Neural cell (in vitro differentiated cells): Measurements from ENCODE around the gene TUBB4B. TPM values are rescaled to one million over a fixed set of nuclear protein-coding genes. Genes with fewer than 3 reads are reported as not detected.
A peak's percentile ranks its signal among the peaks of the same experiment; 100 is the strongest.

Experiments
- H2AFZ ChIP-seq: fragments of 200-600, 300-800 bp; sonication (generic), shearing (Covaris generic); 2 replicates; pipeline ENCODE4 v1.6.0; 2014; ENCODE audit warnings: low read depth, mild to moderate bottlenecking, antibody characterized with exemption, low read length, moderate library complexity
- H3F3A ChIP-seq: fragments of 200-600 bp; shearing (Covaris generic); 2 replicates; pipeline ENCODE4 v1.6.1; 2016; ENCODE audit warnings: mild to moderate bottlenecking, moderate library complexity, mixed read lengths, antibody characterized with exemption, low read length; ENCODE audit not compliant: insufficient read depth, poor library complexity, severe bottlenecking
- H3K27ac ChIP-seq: fragments of 200-600, 300-800 bp; sonication (generic), shearing (Covaris generic); 2 replicates; pipeline ENCODE4 v1.5.1; 2014; ENCODE audit warnings: mild to moderate bottlenecking, low read length, moderate library complexity
- H3K27me3 ChIP-seq: fragments of 300-800, 200-600 bp; sonication (generic), shearing (Covaris generic); 2 replicates; pipeline ENCODE4 v1.6.0; 2014; ENCODE audit warnings: mild to moderate bottlenecking, low read depth, low read length, moderate library complexity; ENCODE audit not compliant: insufficient read depth
- H3K36me3 ChIP-seq: fragments of 300-800, 200-600 bp; sonication (generic), shearing (Covaris generic); 2 replicates; pipeline ENCODE4 v1.5.1; 2014; ENCODE audit warnings: mild to moderate bottlenecking, antibody characterized with exemption, low read length, moderate library complexity; ENCODE audit not compliant: insufficient read depth
- H3K4me2 ChIP-seq: fragments of 300-800, 200-600 bp; sonication (generic), shearing (Covaris generic); 2 replicates; pipeline ENCODE4 v1.6.0; 2014; ENCODE audit warnings: mild to moderate bottlenecking, low read length
- H3K4me3 ChIP-seq: fragments of 300-800, 200-600 bp; sonication (generic), shearing (Covaris generic); 2 replicates; pipeline ENCODE4 v1.5.1; 2014; ENCODE audit warnings: mild to moderate bottlenecking, low read length, moderate library complexity
- H3K79me2 ChIP-seq: fragments of 200-600 bp; shearing (Covaris generic); replicated peaks from 2 replicates; pipeline ENCODE4 v1.6.0; 2014; ENCODE audit warnings: mild to moderate bottlenecking, low read length, moderate library complexity; ENCODE audit not compliant: insufficient read depth
- H3K9ac ChIP-seq: fragments of 300-800, 200-600 bp; sonication (generic), shearing (Covaris generic); 2 replicates; pipeline ENCODE4 v1.6.1; 2016; ENCODE audit warnings: mild to moderate bottlenecking, low read length, mixed read lengths
- H3K9me2 ChIP-seq: fragments of 200-600 bp; shearing (Covaris generic); 2 replicates; pipeline ENCODE4 v1.6.1; 2016; ENCODE audit warnings: mild to moderate bottlenecking, low read length, mixed read lengths; ENCODE audit not compliant: insufficient read depth
- H3K9me3 ChIP-seq: fragments of 200-600, 300-800 bp; sonication (generic), shearing (Covaris generic); 2 replicates; pipeline ENCODE4 v1.6.1; 2016; ENCODE audit warnings: mild to moderate bottlenecking, mixed run types, low read length, moderate library complexity, mixed read lengths
- H4K20me1 ChIP-seq: fragments of 200-600 bp; shearing (Covaris generic); 2 replicates; pipeline ENCODE4 v1.6.1; 2016; ENCODE audit warnings: mild to moderate bottlenecking, mixed run types; ENCODE audit not compliant: insufficient read depth
- CTCF ChIP-seq: fragments of 450-650 bp; IDR thresholded peaks from 2 replicates; pipeline ENCODE4 v1.5.1; 2014; ENCODE audit warnings: antibody characterized with exemption, mild to moderate bottlenecking, moderate library complexity; ENCODE audit not compliant: poor library complexity, severe bottlenecking
- EP300 ChIP-seq: fragments of 450-650 bp; conservative IDR thresholded peaks from 2 replicates; pipeline ENCODE4 v1.6.1; 2014; ENCODE audit warnings: antibody characterized with exemption, mild to moderate bottlenecking, moderate library complexity; ENCODE audit not compliant: poor library complexity, severe bottlenecking
- EZH2 ChIP-seq: fragments of 200-600, 300-800 bp; shearing (Covaris generic), sonication (generic); IDR thresholded peaks from 2 replicates; pipeline ENCODE4 v1.6.1; 2014; ENCODE audit warnings: antibody characterized with exemption, low read length, borderline replicate concordance, mild to moderate bottlenecking; ENCODE audit not compliant: insufficient read depth, poor library complexity, severe bottlenecking
- MXI1 ChIP-seq: fragments of 450-650 bp; conservative IDR thresholded peaks from 2 replicates; pipeline ENCODE4 v1.6.1; 2014; ENCODE audit warnings: antibody characterized with exemption, mild to moderate bottlenecking; ENCODE audit not compliant: poor library complexity, severe bottlenecking
- POLR2AphosphoS5 ChIP-seq: IDR thresholded peaks from 2 replicates; pipeline ENCODE4 v1.6.1; 2012
- RAD21 ChIP-seq: fragments of 450-650 bp; conservative IDR thresholded peaks from 2 replicates; pipeline ENCODE4 v1.6.1; 2014; ENCODE audit warnings: antibody characterized with exemption, mild to moderate bottlenecking, moderate library complexity
- REST ChIP-seq: IDR thresholded peaks from 2 replicates; pipeline ENCODE4 v1.6.1; 2012; ENCODE audit warnings: borderline replicate concordance
- SMC3 ChIP-seq: fragments of 450-650 bp; conservative IDR thresholded peaks from 2 replicates; pipeline ENCODE4 v1.6.1; 2014; ENCODE audit warnings: antibody characterized with exemption, mild to moderate bottlenecking, moderate library complexity; ENCODE audit not compliant: poor library complexity
- TAF1 ChIP-seq: IDR thresholded peaks from 2 replicates; pipeline ENCODE4 v1.6.1; 2012; ENCODE audit warnings: low read depth
- polyA plus RNA-seq: library from polyadenylated mRNA; depleted of rRNA; stranded (reverse); fragments of >200 nt; gene quantifications from 2 replicates; pipeline ENCODE4 v1.2.3, GENCODE V29; 2014

The TUBB4B gene
- polyA plus RNA-seq, 1 donor from 2014 or later: 60.3 TPM

- Histone ChIP-seq H4K20me1 (no peaks in the 10 kb centered on the region), H3F3A (no peaks in the 10 kb centered on the region), H3K27ac (no peak overlapping the region), H3K4me2 (peak overlapping the region; percentile 90), H3K4me3 (peak overlapping the region; percentile 96), H3K79me2 (peaks cover 10% of the 10 kb centered on the region), H3K9ac (peak overlapping the region; percentile 76), H3K27me3 (no peaks in the 10 kb centered on the region), H2AFZ (peak overlapping the region; percentile 56), H3K9me3 (no peaks in the 10 kb centered on the region), H3K9me2 (no peaks in the 10 kb centered on the region), H3K36me3 (no peaks in the 10 kb centered on the region)
- TF ChIP-seq MXI1 (peak; percentile 24), TAF1 (no peak)
Measured at GRCh38 chr9:137255448-137256114, 14.5 kb downstream of the TUBB4B start.

- no peak overlapping the region for H2AFZ ChIP-seq
- H3K9ac ChIP-seq: peak overlapping the region; percentile 76
- H3K27me3 ChIP-seq: no peaks in the 10 kb centered on the region
Measured at GRCh38 chr9:137256362-137256761, 15.3 kb downstream of the TUBB4B start.

More at GRCh38 chr9:137256362-137256761, 15.3 kb downstream of the TUBB4B start:
- H3K79me2 ChIP-seq: peaks cover 10% of the 10 kb centered on the region
- H4K20me1 ChIP-seq: no peaks in the 10 kb centered on the region
- no peaks in the 10 kb centered on the region for H3F3A ChIP-seq
- peak overlapping the region; percentile 90 for H3K4me2 ChIP-seq
- no peak overlapping the region for H3K27ac ChIP-seq
- no peaks in the 10 kb centered on the region for H3K9me3 ChIP-seq
- H3K9me2 ChIP-seq: no peaks in the 10 kb centered on the region
- H3K4me3 ChIP-seq: peak overlapping the region; percentile 96
- H3K36me3 ChIP-seq: no peaks in the 10 kb centered on the region
- TF ChIP-seq CTCF (no peak), TAF1 (no peak), EP300 (no peak), RAD21 (no peak), SMC3 (no peak), POLR2AphosphoS5 (no peak), REST (no peak), MXI1 (no peak), EZH2 (no peak)
